ENCODE results near the gene ABCG8.

GRCh38 chr2:43823751-43824150, 15.0 kb upstream of the ABCG8 start:
- no peak for TF ChIP-seq CTCF (IDR thresholded peaks at IDR 0.05)
- TF ChIP-seq EP300 (IDR thresholded peaks at IDR 0.05; ENCODE audit: borderline replicate concordance in 1 of 2, low read depth in 1 of 2, low read length in 1 of 2), result no peak
- TF ChIP-seq TCF12 (IDR thresholded peaks at IDR 0.05), result no peak
- TF ChIP-seq CHD2 (IDR thresholded peaks at IDR 0.05; ENCODE audit: low read length, partially characterized antibody), result no peak
- no peak for TF ChIP-seq EZH2phosphoT487 (IDR thresholded peaks at IDR 0.05; ENCODE audit: borderline replicate concordance, low read depth)
- no peak for TF ChIP-seq MAX (IDR thresholded peaks at IDR 0.05; ENCODE audit: low read depth)
- TF ChIP-seq FOSL2 (IDR thresholded peaks at IDR 0.05; ENCODE audit: borderline replicate concordance, low read depth), result no peak
- TF ChIP-seq SMC3 (IDR thresholded peaks at IDR 0.05; ENCODE audit: low read depth, low read length), result no peak
- no peak for TF ChIP-seq SIN3A (IDR thresholded peaks at IDR 0.05; ENCODE audit: borderline replicate concordance, low read depth, low read length)
- TF ChIP-seq GATA2 (CRISPR knock-in tag; IDR thresholded peaks at IDR 0.05), result no peak
